LNCaP clone FGC (cell line): ENCODE measurements around the gene MAP4.

Source experiments
- DNase-seq: peaks from one replicate; pipeline ENCODE4 v3.0.0-alpha.2; 2011; ENCODE audit warnings: low read depth
- H3K4me3 ChIP-seq: 2 replicates; pipeline ENCODE4 v1.5.1; 2011; ENCODE audit warnings: mild to moderate bottlenecking, low read depth, low read length, control low read depth
- TF ChIP-seq, protein P1 (sequence below): IDR thresholded peaks from 2 replicates; pipeline ENCODE4 v1.5.1; 2012; ENCODE audit warnings: mild to moderate bottlenecking; ENCODE audit not compliant: control insufficient read depth, insufficient read depth; ENCODE audit errors: extremely low read depth

MAP4 gene

DNA sequence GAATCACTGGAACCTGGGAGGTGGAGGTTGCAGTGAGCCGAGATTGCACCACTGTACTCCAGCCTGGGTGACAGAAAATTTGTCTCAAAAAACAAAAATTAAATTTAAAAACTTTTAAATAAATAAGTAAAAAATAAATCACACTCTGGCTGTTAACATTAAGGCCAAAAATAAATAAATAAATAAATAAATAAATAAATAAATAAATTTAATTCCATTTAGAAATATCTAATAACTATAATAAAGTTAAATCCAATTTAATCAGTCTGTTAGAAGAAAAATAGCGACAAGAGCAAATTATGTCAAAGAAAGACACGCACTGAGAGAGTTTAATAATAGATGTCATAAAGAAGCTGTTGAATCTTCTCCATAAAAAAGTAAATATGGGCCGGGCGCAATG, 13.4 kb downstream of the MAP4 start:
- DNase-seq, result no peak
- no peak overlapping the region for H3K4me3 ChIP-seq
- TF ChIP-seq, protein P1, sequence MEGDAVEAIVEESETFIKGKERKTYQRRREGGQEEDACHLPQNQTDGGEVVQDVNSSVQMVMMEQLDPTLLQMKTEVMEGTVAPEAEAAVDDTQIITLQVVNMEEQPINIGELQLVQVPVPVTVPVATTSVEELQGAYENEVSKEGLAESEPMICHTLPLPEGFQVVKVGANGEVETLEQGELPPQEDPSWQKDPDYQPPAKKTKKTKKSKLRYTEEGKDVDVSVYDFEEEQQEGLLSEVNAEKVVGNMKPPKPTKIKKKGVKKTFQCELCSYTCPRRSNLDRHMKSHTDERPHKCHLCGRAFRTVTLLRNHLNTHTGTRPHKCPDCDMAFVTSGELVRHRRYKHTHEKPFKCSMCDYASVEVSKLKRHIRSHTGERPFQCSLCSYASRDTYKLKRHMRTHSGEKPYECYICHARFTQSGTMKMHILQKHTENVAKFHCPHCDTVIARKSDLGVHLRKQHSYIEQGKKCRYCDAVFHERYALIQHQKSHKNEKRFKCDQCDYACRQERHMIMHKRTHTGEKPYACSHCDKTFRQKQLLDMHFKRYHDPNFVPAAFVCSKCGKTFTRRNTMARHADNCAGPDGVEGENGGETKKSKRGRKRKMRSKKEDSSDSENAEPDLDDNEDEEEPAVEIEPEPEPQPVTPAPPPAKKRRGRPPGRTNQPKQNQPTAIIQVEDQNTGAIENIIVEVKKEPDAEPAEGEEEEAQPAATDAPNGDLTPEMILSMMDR, result no peak

DNA sequence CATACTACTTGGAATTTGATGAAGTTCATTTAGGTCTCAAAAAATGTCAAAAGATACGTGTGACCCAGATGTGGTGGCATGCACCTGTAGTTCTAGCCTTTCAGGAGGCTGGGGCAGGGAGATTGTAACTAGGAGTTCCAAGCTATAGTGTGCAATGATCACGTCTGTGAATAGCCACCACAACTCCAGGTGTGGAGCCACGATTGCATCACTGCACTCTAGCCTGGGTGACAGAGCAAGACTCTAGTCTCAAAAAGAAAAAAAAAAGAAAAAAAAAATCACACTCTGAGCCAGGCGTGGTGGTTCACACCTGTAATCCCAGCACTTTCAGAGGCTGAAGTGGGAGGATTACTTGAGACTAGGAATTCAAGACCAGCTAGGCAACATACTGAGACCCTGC, 14.2 kb downstream of the MAP4 start:
- TF ChIP-seq, protein P1, result no peak
- no peak for DNase-seq
- no peak overlapping the region for H3K4me3 ChIP-seq

DNA sequence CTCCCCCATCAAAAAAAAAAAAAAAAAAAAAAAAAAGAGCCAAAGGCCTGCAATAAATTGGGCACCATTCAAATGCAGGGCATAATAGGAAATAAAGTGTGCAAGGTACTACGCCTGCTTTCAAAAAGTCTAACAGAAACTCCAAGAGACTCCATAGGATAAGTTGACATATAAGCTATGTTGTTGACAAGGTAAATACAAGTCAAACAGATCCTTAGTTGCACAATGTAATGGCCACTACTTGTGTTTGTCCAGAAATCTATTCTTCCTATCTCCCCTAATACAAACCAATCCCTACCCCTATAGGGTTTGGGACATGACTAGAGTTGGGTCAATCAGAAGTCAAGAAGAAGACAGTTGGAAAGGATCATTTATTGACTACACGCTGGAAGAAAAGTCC, 16.0 kb downstream of the MAP4 start:
- no peak overlapping the region for H3K4me3 ChIP-seq
- TF ChIP-seq, protein P1, result no peak
- DNase-seq, result no peak

- no peak for DNase-seq
- no peak overlapping the region for H3K4me3 ChIP-seq
- TF ChIP-seq, protein P1, result no peak
Measured at GRCh38 chr3:47996440-47996839, 19.8 kb downstream of the MAP4 start.

DNA sequence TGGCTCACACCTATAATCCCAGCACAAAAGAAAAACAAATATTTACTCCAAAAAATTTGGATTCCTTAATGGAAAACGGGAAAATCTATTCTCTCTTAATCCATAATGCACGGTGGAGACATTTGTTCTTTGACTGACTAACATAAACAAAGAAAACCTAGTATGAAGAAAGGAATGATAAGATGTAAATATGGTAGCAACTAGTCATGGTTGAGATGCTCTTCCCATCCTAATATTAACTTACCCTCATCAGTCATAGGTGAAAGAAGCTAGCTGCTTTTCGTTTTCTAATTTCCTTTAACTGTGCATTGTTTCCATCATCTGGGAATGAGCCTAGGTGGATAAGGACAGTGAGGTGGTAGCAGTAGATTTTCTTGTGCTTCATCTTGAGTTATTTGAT, 22.0 kb downstream of the MAP4 start:
- H3K4me3 ChIP-seq, result no peak overlapping the region
- TF ChIP-seq, protein P1, result no peak
- DNase-seq, result no peak

GRCh38 chr3:47991341-47991740, 24.9 kb downstream of the MAP4 start:
- DNase-seq, result no peak
- TF ChIP-seq, protein P1, result no peak

DNA sequence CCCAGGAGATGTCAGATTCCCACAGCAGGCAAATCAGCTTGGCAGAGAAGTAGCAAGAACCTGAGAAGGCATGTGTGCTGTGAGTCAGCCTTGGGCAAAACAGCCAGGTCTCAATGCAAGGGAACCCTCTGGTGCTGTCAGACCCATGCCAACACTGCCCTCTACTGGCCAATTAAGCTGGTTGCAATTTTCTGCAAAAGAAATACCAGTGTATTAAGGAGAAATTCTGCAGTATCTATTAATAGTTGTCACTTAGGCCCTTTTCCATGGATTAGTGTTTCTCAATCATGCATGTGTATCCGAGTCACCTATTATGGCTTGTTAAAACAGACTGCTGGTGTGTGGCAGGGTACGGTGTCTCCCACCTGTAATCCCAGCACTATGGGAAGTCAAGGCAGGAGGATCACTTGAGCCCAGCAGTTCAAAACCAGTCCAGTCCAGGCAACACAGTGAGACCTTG, 26.2 kb downstream of the MAP4 start:
- TF ChIP-seq, protein P1, result peak; percentile 91

More at GRCh38 chr3:47991341-47991740, 24.9 kb downstream of the MAP4 start:
- H3K4me3 ChIP-seq, result no peak overlapping the region

More for the DNA sequence above, 26.2 kb downstream of the MAP4 start:
- peak; percentile 79 for DNase-seq
- no peak overlapping the region for H3K4me3 ChIP-seq
